GM12878 (cell line): ENCODE measurements around the gene NR2F6. TPM values are rescaled to one million over a fixed set of nuclear protein-coding genes. Genes with fewer than 3 reads are reported as not detected.

Experiments used
- ATAC-seq: fragments of 200-7000 bp; cut with Tn5 transposase; 3 replicates; pipeline ENCODE4 v1.9.1; 2020; ENCODE audit warnings: mild to moderate bottlenecking, moderate library complexity
- BruUV-seq: library from RNA; stranded (reverse); fragments of 400-500 nt; replicated peaks from 2 replicates; lab custom pipeline; 2021; lab: Mats Ljungman, UMichigan
- CTCF ChIA-PET: fragments of 300-600 bp; sonication (Branson Sonifier 250); formaldehyde crosslinking; extraction: SDS; loops from one replicate; lab custom pipeline; 2021; ENCODE audit warnings: inconsistent platforms; lab: Yijun Ruan, JAX
- POLR2A ChIA-PET: fragments of 350-600 bp; formaldehyde crosslinking; extraction: SDS; loops from one replicate; lab custom pipeline; 2021; ENCODE audit warnings: inconsistent platforms; lab: Charles Lee
- RAD21 ChIA-PET: fragments of 300-600 bp; sonication (Branson Sonifier 250); formaldehyde crosslinking; loops from one replicate; lab custom pipeline; 2023; ENCODE audit warnings: antibody characterized with exemption; ENCODE audit not compliant: unreplicated experiment; lab: Charles Lee
- SMC1A ChIA-PET: fragments of 300-600 bp; sonication (Branson Sonifier 250); formaldehyde crosslinking; loops from one replicate; lab custom pipeline; 2023; ENCODE audit not compliant: unreplicated experiment, uncharacterized antibody; lab: Charles Lee
- DNase-seq: peaks from one replicate; pipeline ENCODE4 v3.0.0-alpha.2; 2011; ENCODE audit warnings: low read depth, low spot score
- FAIRE-seq: peaks from 3 replicates; lab custom pipeline; 2011; peaks lifted over from hg19 to GRCh38; lab: Jason Lieb, UNC
- H2AFZ ChIP-seq: 2 replicates; pipeline ENCODE4 v1.6.0; 2011; ENCODE audit warnings: low read depth, low read length, control low read depth; ENCODE audit not compliant: control insufficient read depth
- H3K27ac ChIP-seq: 2 replicates; pipeline ENCODE4 v1.5.1; 2011; ENCODE audit warnings: control low read depth; ENCODE audit not compliant: control insufficient read depth, insufficient read depth
- H3K27me3 ChIP-seq, 2 experiments: replicated peaks in 1 of 2; 2 replicates each; pipeline versions ENCODE4 v1.6.0 to v1.6.1; 2011; ENCODE audit warnings: low read length in 1 of 2; ENCODE audit not compliant: control insufficient read depth in 2 of 2, insufficient read depth in 2 of 2
- H3K36me3 ChIP-seq, 2 experiments: 2 replicates each; pipeline ENCODE4 v1.5.1; 2011; ENCODE audit warnings: low read length in 1 of 2; ENCODE audit not compliant: control insufficient read depth in 2 of 2, insufficient read depth in 2 of 2
- H3K4me1 ChIP-seq: 2 replicates; pipeline ENCODE4 v1.6.1; 2011; ENCODE audit warnings: mild to moderate bottlenecking, low read length, moderate library complexity, mixed read lengths; ENCODE audit not compliant: control insufficient read depth, insufficient read depth
- H3K4me2 ChIP-seq: 2 replicates; pipeline ENCODE4 v1.6.0; 2011; ENCODE audit warnings: control low read depth; ENCODE audit not compliant: control insufficient read depth, insufficient read depth
- H3K4me3 ChIP-seq: fragments of 200-600 bp; sonication (generic); 2 replicates; pipeline ENCODE4 v1.5.1; 2016
- H3K79me2 ChIP-seq: 2 replicates; pipeline ENCODE4 v1.6.0; 2011; ENCODE audit warnings: low read length; ENCODE audit not compliant: control insufficient read depth, insufficient read depth
- H3K9ac ChIP-seq: 2 replicates; pipeline ENCODE4 v1.8.0; 2011; ENCODE audit warnings: low read length, control low read depth, mixed read lengths; ENCODE audit not compliant: control insufficient read depth, insufficient read depth
- H3K9me3 ChIP-seq: replicated peaks from 3 replicates; pipeline ENCODE4 v1.5.1; 2011; ENCODE audit warnings: mild to moderate bottlenecking, low read length; ENCODE audit not compliant: control insufficient read depth, insufficient read depth
- H4K20me1 ChIP-seq: 2 replicates; pipeline ENCODE4 v1.6.0; 2011; ENCODE audit not compliant: control insufficient read depth, insufficient read depth
- BACH1 ChIP-seq: fragments of 450-650 bp; IDR thresholded peaks from 2 replicates; pipeline ENCODE4 v1.6.1; 2017; ENCODE audit warnings: mild to moderate bottlenecking, borderline replicate concordance
- BHLHE40 ChIP-seq, 2 experiments: fragments of 450-650 bp in 1 of 2; IDR thresholded peaks; 2 replicates each; pipeline ENCODE4 v1.6.1; 2011 to 2017; ENCODE audit warnings: low read depth in 2 of 2, borderline replicate concordance in 1 of 2, improper control_type of control experiment in 1 of 2, low read length in 1 of 2, mild to moderate bottlenecking in 1 of 2
- CTCF ChIP-seq, 3 experiments: IDR thresholded peaks in 2 of 3; conservative IDR thresholded peaks in 1 of 3; 2 replicates each; pipeline ENCODE4 v1.5.1; 2011; ENCODE audit warnings: low read depth in 3 of 3, low read length in 3 of 3, mild to moderate bottlenecking in 3 of 3, control low read depth in 2 of 3, moderate library complexity in 2 of 3, inconsistent platforms in 1 of 3, mixed read lengths in 1 of 3; ENCODE audit not compliant: control insufficient read depth in 2 of 3, insufficient read depth in 1 of 3; ENCODE audit errors: extremely low read depth in 1 of 3
- FOXK2 ChIP-seq: fragments of 450-650 bp; IDR thresholded peaks from 2 replicates; pipeline ENCODE4 v1.6.1; 2017; ENCODE audit warnings: mild to moderate bottlenecking, moderate library complexity
- GATAD2B ChIP-seq: fragments of 450-650 bp; conservative IDR thresholded peaks from 2 replicates; pipeline ENCODE4 v1.6.1; 2017; ENCODE audit warnings: low read depth, mild to moderate bottlenecking, moderate library complexity
- HDAC2 ChIP-seq: fragments of 200-600 bp; sonication (generic); IDR thresholded peaks from 2 replicates; pipeline ENCODE4 v1.6.1; 2017
- HDAC6 ChIP-seq: fragments of 200-600 bp; sonication (generic); IDR thresholded peaks from one replicate; pipeline ENCODE4 v1.8.0; 2017; ENCODE audit warnings: antibody characterized with exemption; ENCODE audit not compliant: unreplicated experiment
- HDGF ChIP-seq: fragments of 450-650 bp; IDR thresholded peaks from 2 replicates; pipeline ENCODE4 v1.6.1; 2016; ENCODE audit warnings: antibody characterized with exemption
- LARP7 ChIP-seq: fragments of 450-650 bp; IDR thresholded peaks from 2 replicates; pipeline ENCODE4 v1.6.1; 2017; ENCODE audit warnings: mild to moderate bottlenecking
- MTA3 ChIP-seq: IDR thresholded peaks from 2 replicates; pipeline ENCODE4 v1.6.1; 2012; ENCODE audit warnings: low read length, inconsistent platforms, borderline replicate concordance
- MXI1 ChIP-seq: fragments of 150-350 bp; IDR thresholded peaks from 2 replicates; pipeline ENCODE4 v1.6.1; 2011; ENCODE audit warnings: low read depth, mild to moderate bottlenecking, inconsistent platforms, low read length, improper control_type of control experiment
- NBN ChIP-seq: fragments of 450-650 bp; IDR thresholded peaks from 2 replicates; pipeline ENCODE4 v1.6.1; 2016
- NFIC ChIP-seq: IDR thresholded peaks from 2 replicates; pipeline ENCODE4 v1.6.1; 2012; ENCODE audit warnings: low read depth, mild to moderate bottlenecking, inconsistent platforms, low read length, moderate library complexity
- POLR2A ChIP-seq: IDR thresholded peaks from 2 replicates; pipeline ENCODE4 v1.6.1; 2011; ENCODE audit warnings: low read depth, mild to moderate bottlenecking, low read length
- POLR2AphosphoS2 ChIP-seq: IDR thresholded peaks from 2 replicates; pipeline ENCODE4 v1.6.1; 2011; ENCODE audit warnings: low read depth, mild to moderate bottlenecking, low read length, improper control_type of control experiment, moderate library complexity
- SMAD5 ChIP-seq: IDR thresholded peaks from 2 replicates; pipeline ENCODE4 v1.6.1; 2016; ENCODE audit warnings: antibody characterized with exemption, low read depth
- SMC3 ChIP-seq: IDR thresholded peaks from 2 replicates; pipeline ENCODE4 v1.6.1; 2011; ENCODE audit warnings: low read length, improper control_type of control experiment, borderline replicate concordance
- SP1 ChIP-seq: IDR thresholded peaks from one replicate; pipeline ENCODE4 v1.6.1; 2011; ENCODE audit warnings: low read depth, low read length
- STAT1 ChIP-seq: fragments of 450-650 bp; conservative IDR thresholded peaks from 2 replicates; pipeline ENCODE4 v1.6.1; 2014; ENCODE audit warnings: antibody characterized with exemption, mild to moderate bottlenecking
- SUPT20H ChIP-seq: IDR thresholded peaks from 2 replicates; pipeline ENCODE4 v1.6.1; 2011; ENCODE audit warnings: low read depth, mild to moderate bottlenecking, low read length, moderate library complexity, borderline replicate concordance; ENCODE audit not compliant: control insufficient read depth
- YY1 ChIP-seq: IDR thresholded peaks from 2 replicates; pipeline ENCODE4 v1.6.1; 2011; ENCODE audit warnings: low read depth, mild to moderate bottlenecking, low read length
- WGBS: methylation state at CpG from one replicate; pipeline ENCODE4 v1.1.6; 2016; ENCODE audit warnings: low lambda C conversion rate; ENCODE audit not compliant: insufficient replicate concordance, insufficient coverage; ENCODE audit errors: missing lambda C conversion rate; 5-methylcytosine and 5-hydroxymethylcytosine counted together
- in situ Hi-C: fragments of 300-500 bp; cut with MboI; formaldehyde crosslinking; loops from 9 replicates; pipeline ENCODE4 v1.14.3; 2018; ENCODE audit warnings: mixed read lengths
- intact Hi-C: fragments of 100-400 bp; cut with micrococcal nuclease; formaldehyde crosslinking; loops from one replicate; pipeline ENCODE4 v1.14.2; 2022; ENCODE audit not compliant: unreplicated experiment
- polyA plus RNA-seq, 11 experiments: library from polyadenylated mRNA; depleted of rRNA in 4 of 11; unstranded in 6 of 11; stranded (reverse) in 5 of 11; fragments of >200 nt; fragmentation: Nextera tagmentation in 4 of 11; fragmentation: Illumina TruSeq in 1 of 11; extraction: Ambion mirVana in 4 of 11; extraction: Trizol in 1 of 11; gene quantifications; 1 replicate in 1 of 11; 2 replicates in 10 of 11; pipeline versions ENCODE4 v1.2.1 to v1.2.3, GENCODE V29; 2011 to 2016; ENCODE audit warnings: inconsistent platforms in 2 of 11, missing spikeins in 2 of 11, low read depth in 1 of 11
- total RNA-seq, 4 experiments: library from RNA; depleted of rRNA in 3 of 4; stranded (reverse); fragments of >200 nt in 3 of 4; fragmentation: Illumina TruSeq in 1 of 4; extraction: Trizol in 1 of 4; gene quantifications; 2 replicates each; pipeline versions ENCODE4 v1.2.1 to v1.2.3, GENCODE V29; 2013 to 2021

Gene NR2F6
- total and polyA plus RNA-seq, 10 of the 15 experiments (the other 5 are each of a cell fraction or from before 2014, with no cell fraction given) = 0.18 to 15.5 (median 6.1) TPM

GRCh38 chr19:17183858-17184321 is 61.8 kb downstream of the NR2F6 start (continued):
- no peak for TF ChIP-seq POLR2AphosphoS2
- peak; percentile 53; the same call in 1 of the 2 replicates for TF ChIP-seq NBN
- peak; percentile 13 for TF ChIP-seq SP1

- peaks cover 27 to 32% of the 10 kb centered on the region in 2 experiments; a peak in 3 of 4 replicates for H3K36me3 ChIP-seq
- peak overlapping the region; percentile 51 for H2AFZ ChIP-seq
- ChIA-PET SMC1A (interaction anchor here (0.7 to 1.6 kb wide), 10 partner anchors 12 to 118 kb away, joined by 3 to 5 read pairs (median 3); no protein-coding TSS in a partner anchor), CTCF (interaction anchor here (1.0 to 1.7 kb wide), 10 partner anchors 9 to 115 kb away, joined by 3 to 7 read pairs (median 4); partner anchors contain the start of genes ANKLE1, BABAM1 and MYO9B), POLR2A (interaction anchor here (0.5 to 1.4 kb wide), 4 partner anchors 13 to 117 kb away, joined by 3 to 9 read pairs (median 4); no protein-coding TSS in a partner anchor), RAD21 (interaction anchor here (0.9 to 2.1 kb wide), 8 partner anchors 52 to 112 kb away, joined by 4 to 12 read pairs (median 6); partner anchors contain the start of gene BABAM1)
- peak overlapping the region; percentile 69 for H3K9ac ChIP-seq
- peak overlapping the region; percentile 9; the same call in 1 of the 2 replicates for H3K4me3 ChIP-seq
- peak; percentile 69 for ATAC-seq
- H3K9me3 ChIP-seq = no peaks in the 10 kb centered on the region
- intact Hi-C loops = loop anchor here (10.0 kb wide), 1 partner anchor 119 kb away; no protein-coding TSS in a partner anchor
- in situ Hi-C loops = no loop called here
- TF ChIP-seq STAT1 = no peak
- no peak for TF ChIP-seq YY1
- TF ChIP-seq BHLHE40 (IDR thresholded peaks at IDR 0.05; ENCODE audit: borderline replicate concordance in 1 of 2, low read depth in 2 of 2, low read length in 1 of 2) = no peak
- TF ChIP-seq GATAD2B = 0 out of 2 replicates have a peak, but pooled peaks have one; percentile 22
- TF ChIP-seq POLR2A = peak; percentile 67
- TF ChIP-seq SUPT20H = no peak
- no peak for TF ChIP-seq FOXK2
- 0 out of 2 replicates have a peak, but pooled peaks have one; percentile 0 for TF ChIP-seq MTA3
- TF ChIP-seq MXI1 = no peak
- peak; percentile 8 to 34 (median 34); a peak in 4 of 6 replicates for TF ChIP-seq CTCF (IDR thresholded peaks at IDR 0.05 in 2 of 3, conservative IDR thresholded peaks at IDR 0.05 in 1 of 3; ENCODE audit: control insufficient read depth in 2 of 3, extremely low read depth in 1 of 3, insufficient read depth in 1 of 3, low read depth in 3 of 3, low read length in 3 of 3)
- peak; percentile 2; the same call in 1 of the 2 replicates for TF ChIP-seq SMC3
- TF ChIP-seq HDAC2 = no peak
- TF ChIP-seq NFIC = no peak
- no peak for TF ChIP-seq BACH1
- TF ChIP-seq SMAD5 = no peak
- TF ChIP-seq HDAC6 = no peak
- TF ChIP-seq LARP7 = no peak
- TF ChIP-seq HDGF = no peak
- H3K27ac ChIP-seq = peak overlapping the region; percentile 87
- H3K79me2 ChIP-seq = no peaks in the 10 kb centered on the region
- no peaks in the 10 kb centered on the region for H4K20me1 ChIP-seq
- BruUV-seq = no TSS peak
- H3K4me2 ChIP-seq = peak overlapping the region; percentile 92
- H3K27me3 ChIP-seq = no peaks in the 10 kb centered on the region
- 21% methylated on average over 14 of the region's 14 CpGs for WGBS
- no peak for FAIRE-seq
- H3K4me1 ChIP-seq = peaks cover 24% of the 10 kb centered on the region
- DNase-seq = no peak
Measured at GRCh38 chr19:17183271-17183761, 62.4 kb downstream of the NR2F6 start.
